WERI-Rb-1 (cell line): Measurements from ENCODE around the gene PCSK7.

Experiments used
- DNase-seq: peaks from one replicate; pipeline ENCODE4 v3.0.0-alpha.2; 2020
- H3K27ac ChIP-seq: fragments of 250-450 bp; sonication (Bioruptor Pico); 2 replicates; pipeline ENCODE4 v1.5.1; 2020; ENCODE audit warnings: mild to moderate bottlenecking, moderate library complexity
- H3K27me3 ChIP-seq: fragments of 250-450 bp; sonication (Bioruptor Pico); 2 replicates; pipeline ENCODE4 v1.5.1; 2021; ENCODE audit warnings: mild to moderate bottlenecking, low read depth, moderate library complexity; ENCODE audit not compliant: insufficient read depth, severe bottlenecking
- H3K36me3 ChIP-seq: fragments of 250-450 bp; sonication (Bioruptor Pico); 2 replicates; pipeline ENCODE4 v1.5.1; 2020; ENCODE audit warnings: mild to moderate bottlenecking, moderate library complexity
- H3K4me3 ChIP-seq: 2 replicates; pipeline ENCODE4 v1.5.1; 2011; ENCODE audit warnings: low read depth, mild to moderate bottlenecking, control low read depth, low read length
- H3K9me3 ChIP-seq: fragments of 250-450 bp; sonication (Bioruptor Pico); 2 replicates; pipeline ENCODE4 v1.5.1; 2021; ENCODE audit warnings: mild to moderate bottlenecking, moderate library complexity; ENCODE audit not compliant: severe bottlenecking
- CTCF ChIP-seq: IDR thresholded peaks from 2 replicates; pipeline ENCODE4 v1.5.1; 2011; ENCODE audit warnings: low read depth, mild to moderate bottlenecking, control low read depth, inconsistent platforms, low read length

Gene PCSK7

GRCh38 chr11:117219995-117220394 is 11.9 kb downstream of the PCSK7 start:
- Histone ChIP-seq H3K9me3 (no peaks in the 10 kb centered on the region), H3K36me3 (peaks cover 74% of the 10 kb centered on the region), H3K4me3 (no peak overlapping the region), H3K27me3 (no peaks in the 10 kb centered on the region), H3K27ac (no peak overlapping the region)
- TF ChIP-seq CTCF = no peak
- DNase-seq = no peak

GRCh38 chr11:117219455-117219854 is 12.4 kb downstream of the PCSK7 start:
- no peak for DNase-seq
- no peaks in the 10 kb centered on the region for H3K27me3 ChIP-seq
- H3K36me3 ChIP-seq = peaks cover 77% of the 10 kb centered on the region
- H3K27ac ChIP-seq = no peak overlapping the region
- no peak for TF ChIP-seq CTCF
- no peaks in the 10 kb centered on the region for H3K9me3 ChIP-seq
- H3K4me3 ChIP-seq = no peak overlapping the region

- no peak for TF ChIP-seq CTCF
- Histone ChIP-seq H3K27me3 (no peaks in the 10 kb centered on the region), H3K9me3 (no peaks in the 10 kb centered on the region), H3K4me3 (no peak overlapping the region), H3K36me3 (peaks cover 76% of the 10 kb centered on the region), H3K27ac (no peak overlapping the region)
- DNase-seq = no peak
These were observed 12.9 kb downstream of the PCSK7 start for GRCh38 chr11:117219001-117219400.

- H3K27me3 ChIP-seq = no peaks in the 10 kb centered on the region
- DNase-seq = no peak
- peaks cover 72% of the 10 kb centered on the region for H3K36me3 ChIP-seq
- no peaks in the 10 kb centered on the region for H3K9me3 ChIP-seq
- no peak for TF ChIP-seq CTCF
- H3K27ac ChIP-seq = no peak overlapping the region
- H3K4me3 ChIP-seq = no peak overlapping the region
These were observed 13.5 kb downstream of the PCSK7 start for GRCh38 chr11:117218133-117218915.

GRCh38 chr11:117217141-117218084 is 14.5 kb downstream of the PCSK7 start:
- no peak for DNase-seq
- no peak for TF ChIP-seq CTCF
- no peaks in the 10 kb centered on the region for H3K27me3 ChIP-seq
- peaks cover 64% of the 10 kb centered on the region for H3K36me3 ChIP-seq
- H3K27ac ChIP-seq = no peak overlapping the region
- no peak overlapping the region for H3K4me3 ChIP-seq
- H3K9me3 ChIP-seq = no peaks in the 10 kb centered on the region
